Thymus (tissue), 11 donors: Measurements from ENCODE around the gene RNU2-1. TPM values are rescaled to one million over a fixed set of nuclear protein-coding genes. Genes with fewer than 3 reads are reported as not detected.
"Not testable (repeated sequence)": the region's sequence is repeated elsewhere in the genome, so short reads cannot be mapped to it uniquely, and the experiment has no call there.

ENCODE experiments used
- DNase-seq, 9 donors: peaks; one replicate each; pipeline ENCODE4 v3.0.0-alpha.2; 2013; ENCODE audit warnings: low spot score in 9 of 9, low read depth in 6 of 9, missing footprints in 1 of 9
- H3K27ac ChIP-seq, 2 donors: one replicate each; pipeline ENCODE4 v1.5.1; 2013; ENCODE audit warnings: control low read depth in 1 of 2, low read depth in 1 of 2, low read length in 1 of 2, mild to moderate bottlenecking in 1 of 2, moderate library complexity in 1 of 2
- H3K27me3 ChIP-seq, 2 donors: one replicate each; pipeline ENCODE4 v1.5.1; 2013; ENCODE audit warnings: low read length in 1 of 2; ENCODE audit not compliant: control insufficient read depth in 2 of 2, insufficient read depth in 1 of 2
- H3K36me3 ChIP-seq, 2 donors: one replicate each; pipeline ENCODE4 v1.5.1; 2013; ENCODE audit warnings: low read length in 1 of 2, mild to moderate bottlenecking in 1 of 2, moderate library complexity in 1 of 2; ENCODE audit not compliant: control insufficient read depth in 2 of 2, insufficient read depth in 2 of 2
- H3K4me1 ChIP-seq, 2 donors: one replicate each; pipeline ENCODE4 v1.5.1; 2013; ENCODE audit warnings: low read length in 2 of 2; ENCODE audit not compliant: control insufficient read depth in 2 of 2, insufficient read depth in 2 of 2
- H3K4me3 ChIP-seq, 2 donors: one replicate each; pipeline ENCODE4 v1.5.1; 2013; ENCODE audit warnings: low read length in 2 of 2, control low read depth in 1 of 2, mild to moderate bottlenecking in 1 of 2
- H3K9me3 ChIP-seq, 2 donors: one replicate each; pipeline ENCODE4 v1.5.1; 2013; ENCODE audit warnings: low read length in 1 of 2, mild to moderate bottlenecking in 1 of 2; ENCODE audit not compliant: control insufficient read depth in 2 of 2, insufficient read depth in 1 of 2
- WGBS: extraction: QIAGEN DNeasy Blood & Tissue Kit; methylation state at CpG from one replicate; pipeline ENCODE4 v1.1.7; 2013; 5-methylcytosine and 5-hydroxymethylcytosine counted together
- polyA plus RNA-seq: library from polyadenylated mRNA; stranded (reverse); fragments of 200-250 nt; gene quantifications from one replicate; pipeline ENCODE4 v1.2.3, GENCODE V29; 2013
- total RNA-seq: library from RNA; stranded (reverse); fragments of 120-200 nt; gene quantifications from one replicate; pipeline ENCODE4 v1.2.4, GENCODE V29; 2013
- donor health status: healthy.

Gene RNU2-1
- total and polyA plus RNA-seq, 2 donors, result not detected

GRCh38 chr17:43210576-43210975, 23.2 kb downstream of the RNU2-1 start:
- H3K36me3 ChIP-seq, result peaks cover 25 to 29% of the 10 kb centered on the region in 2 donors
- 78% methylated on average over 3 of the region's 3 CpGs for WGBS
- H3K9me3 ChIP-seq, result no peaks in the 10 kb centered on the region
- peaks cover 21 to 26% of the 10 kb centered on the region in 2 donors for H3K4me1 ChIP-seq
- peak overlapping the region in 1 of 2 donors; percentile 63 for H3K27ac ChIP-seq
- DNase-seq, result no peak
- H3K27me3 ChIP-seq, result no peaks in the 10 kb centered on the region
- H3K4me3 ChIP-seq, result no peak overlapping the region

GRCh38 chr17:43203013-43203412, 30.8 kb downstream of the RNU2-1 start:
- peaks cover 75 to 76% of the 10 kb centered on the region in 2 donors for H3K36me3 ChIP-seq
- H3K4me1 ChIP-seq, H3K4me3 ChIP-seq, H3K27ac ChIP-seq, DNase-seq, H3K9me3 ChIP-seq, H3K27me3 ChIP-seq: not testable (repeated sequence)
- 97% methylated on average over 3 of the region's 3 CpGs for WGBS

- no peak for DNase-seq
- H3K27me3 ChIP-seq, result no peaks in the 10 kb centered on the region
- H3K9me3 ChIP-seq, result no peaks in the 10 kb centered on the region
- H3K27ac ChIP-seq, result no peak overlapping the region
- H3K4me1 ChIP-seq, result no peaks in the 10 kb centered on the region
- 96% methylated on average over 4 of the region's 4 CpGs for WGBS
- no peak overlapping the region for H3K4me3 ChIP-seq
- H3K36me3 ChIP-seq, result peaks cover 83 to 86% of the 10 kb centered on the region in 2 donors
These were observed 33.6 kb downstream of the RNU2-1 start for GRCh38 chr17:43200127-43200526.

GRCh38 chr17:43199633-43200032, 34.1 kb downstream of the RNU2-1 start:
- Histone ChIP-seq H3K27me3 (no peaks in the 10 kb centered on the region), H3K27ac (no peak overlapping the region), H3K4me3 (no peak overlapping the region), H3K4me1 (no peaks in the 10 kb centered on the region), H3K9me3 (no peaks in the 10 kb centered on the region), H3K36me3 (peaks cover 84 to 88% of the 10 kb centered on the region in 2 donors)
- DNase-seq, result no peak
- 95% methylated on average over 2 of the region's 2 CpGs for WGBS

GRCh38 chr17:43193251-43193650, 40.5 kb downstream of the RNU2-1 start:
- no peak for DNase-seq
- no peaks in the 10 kb centered on the region for H3K9me3 ChIP-seq
- 97% methylated on average over 5 of the region's 5 CpGs for WGBS
- H3K27ac ChIP-seq, result no peak overlapping the region
- no peak overlapping the region for H3K4me3 ChIP-seq
- no peaks in the 10 kb centered on the region for H3K27me3 ChIP-seq
- no peaks in the 10 kb centered on the region for H3K4me1 ChIP-seq
- H3K36me3 ChIP-seq, result peaks cover 81 to 83% of the 10 kb centered on the region in 2 donors

- H3K4me1 ChIP-seq, DNase-seq, H3K27me3 ChIP-seq, H3K9me3 ChIP-seq, H3K27ac ChIP-seq, H3K4me3 ChIP-seq: not testable (repeated sequence)
- H3K36me3 ChIP-seq, result peaks cover 56 to 58% of the 10 kb centered on the region in 2 donors
- 98% methylated on average over 5 of the region's 5 CpGs for WGBS
These were observed 47.1 kb downstream of the RNU2-1 start for GRCh38 chr17:43186656-43187055.

GRCh38 chr17:43183921-43184320, 49.9 kb downstream of the RNU2-1 start:
- Histone ChIP-seq H3K4me1 (no peaks in the 10 kb centered on the region), H3K27ac (no peak overlapping the region), H3K36me3 (peaks cover 46 to 52% of the 10 kb centered on the region in 2 donors), H3K27me3 (no peaks in the 10 kb centered on the region), H3K4me3 (no peak overlapping the region), H3K9me3 (peaks cover 0 to 1% of the 10 kb centered on the region in 2 donors)
- 99% methylated on average over 3 of the region's 3 CpGs for WGBS
- DNase-seq, result no peak

Other genes starting within 250 kb of the RNU2-1 start
- 2,182 TPM for gene RPL27, start 235.6 kb downstream of the RNU2-1 start, total RNA-seq
- gene RPL27, start 235.6 kb downstream of the RNU2-1 start, polyA plus RNA-seq, result 4,515 TPM
- gene IFI35, start 227.2 kb downstream of the RNU2-1 start, total RNA-seq, result 53.1 TPM
- 47.6 TPM for gene IFI35, start 227.2 kb downstream of the RNU2-1 start, polyA plus RNA-seq
- 46.8 TPM for gene VAT1, start 211.6 kb downstream of the RNU2-1 start, total RNA-seq
- 51.7 TPM for gene VAT1, start 211.6 kb downstream of the RNU2-1 start, polyA plus RNA-seq
- gene RND2, start 208.7 kb downstream of the RNU2-1 start, total RNA-seq, result 0.42 TPM
- gene RND2, start 208.7 kb downstream of the RNU2-1 start, polyA plus RNA-seq, result 0.41 TPM
- 23.8 TPM for gene BRCA1, start 108.6 kb downstream of the RNU2-1 start, total RNA-seq
- gene BRCA1, start 108.6 kb downstream of the RNU2-1 start, polyA plus RNA-seq, result 2.0 TPM
- gene NBR1, start 62.8 kb downstream of the RNU2-1 start, total RNA-seq, result 61.4 TPM
- 50.1 TPM for gene NBR1, start 62.8 kb downstream of the RNU2-1 start, polyA plus RNA-seq
- gene TMEM106A, start 22.1 kb downstream of the RNU2-1 start, total RNA-seq, result 2.6 TPM
- 4.4 TPM for gene TMEM106A, start 22.1 kb downstream of the RNU2-1 start, polyA plus RNA-seq
- gene CCDC200, start 5.4 kb downstream of the RNU2-1 start, total RNA-seq, result not detected
- gene CCDC200, start 5.4 kb downstream of the RNU2-1 start, polyA plus RNA-seq, result 0.39 TPM
- 1.7 TPM for gene ARL4D, start 165.0 kb upstream of the RNU2-1 start, total RNA-seq
- gene ARL4D, start 165.0 kb upstream of the RNU2-1 start, polyA plus RNA-seq, result 26.8 TPM
- gene DHX8, start 250.0 kb upstream of the RNU2-1 start, total RNA-seq, result 33.6 TPM
- gene DHX8, start 250.0 kb upstream of the RNU2-1 start, polyA plus RNA-seq, result 42.2 TPM